ENCODE measurements around the gene ZNF420.
"Not testable (repeated sequence)": the region's sequence is repeated elsewhere in the genome, so short reads cannot be mapped to it uniquely, and the experiment has no call there.

DNA sequence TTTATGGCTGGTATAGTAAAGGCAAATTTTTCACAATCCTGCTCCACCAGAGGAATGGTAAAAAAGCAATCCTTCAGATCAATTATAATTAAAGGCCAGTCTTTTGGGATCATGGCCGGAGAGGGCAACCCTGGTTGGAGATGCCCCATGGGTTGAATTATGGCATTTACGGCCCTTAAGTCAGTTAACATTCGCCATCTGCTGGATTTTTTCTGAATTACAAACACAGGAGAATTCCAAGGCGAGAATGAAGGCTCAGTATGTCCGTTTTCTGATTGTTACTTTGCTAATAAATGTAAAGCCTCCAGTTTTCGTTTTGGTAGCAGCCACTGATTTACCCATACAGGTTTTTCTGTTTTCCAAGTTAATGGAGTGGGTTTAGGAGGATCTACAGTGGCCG lies 33.5 kb downstream of the ZNF420 start:
- TF ChIP-seq, protein P1, sequence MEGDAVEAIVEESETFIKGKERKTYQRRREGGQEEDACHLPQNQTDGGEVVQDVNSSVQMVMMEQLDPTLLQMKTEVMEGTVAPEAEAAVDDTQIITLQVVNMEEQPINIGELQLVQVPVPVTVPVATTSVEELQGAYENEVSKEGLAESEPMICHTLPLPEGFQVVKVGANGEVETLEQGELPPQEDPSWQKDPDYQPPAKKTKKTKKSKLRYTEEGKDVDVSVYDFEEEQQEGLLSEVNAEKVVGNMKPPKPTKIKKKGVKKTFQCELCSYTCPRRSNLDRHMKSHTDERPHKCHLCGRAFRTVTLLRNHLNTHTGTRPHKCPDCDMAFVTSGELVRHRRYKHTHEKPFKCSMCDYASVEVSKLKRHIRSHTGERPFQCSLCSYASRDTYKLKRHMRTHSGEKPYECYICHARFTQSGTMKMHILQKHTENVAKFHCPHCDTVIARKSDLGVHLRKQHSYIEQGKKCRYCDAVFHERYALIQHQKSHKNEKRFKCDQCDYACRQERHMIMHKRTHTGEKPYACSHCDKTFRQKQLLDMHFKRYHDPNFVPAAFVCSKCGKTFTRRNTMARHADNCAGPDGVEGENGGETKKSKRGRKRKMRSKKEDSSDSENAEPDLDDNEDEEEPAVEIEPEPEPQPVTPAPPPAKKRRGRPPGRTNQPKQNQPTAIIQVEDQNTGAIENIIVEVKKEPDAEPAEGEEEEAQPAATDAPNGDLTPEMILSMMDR (IDR thresholded peaks at IDR 0.05; ENCODE audit: low read length), result peak; percentile 48
- not testable (repeated sequence) for TF ChIP-seq EZH2 (IDR thresholded peaks at IDR 0.05; ENCODE audit: borderline replicate concordance, low read length)

Measured in OCI-LY1 (cell line).